Measurements from ENCODE around the gene VPS29. TPM values are rescaled to one million over a fixed set of nuclear protein-coding genes. Genes with fewer than 3 reads are reported as not detected.
"Not testable (repeated sequence)": the region's sequence is repeated elsewhere in the genome, so short reads cannot be mapped to it uniquely, and the experiment has no call there.

The VPS29 gene
- 253 TPM for polyA plus RNA-seq
- long read RNA-seq, donor 1, transcript VPS29-206 (4 exons, 1,523 nt): major isoform, 13 of 71 reads
- long read RNA-seq, donor 1, partial matches to known transcripts: 21 of 71 reads
- long read RNA-seq, donor 1, other reads (novel, unspliced or antisense): 30 of 71 reads
- long read RNA-seq, donor 2, transcript VPS29-207 (5 exons, 818 nt): minor isoform, 9 of 188 reads
- long read RNA-seq, donor 2, transcript VPS29-206 (4 exons, 1,523 nt): major isoform, 31 of 188 reads
- long read RNA-seq, donor 2, partial matches to known transcripts: 65 of 188 reads
- long read RNA-seq, donor 2, other reads (novel, unspliced or antisense): 76 of 188 reads
- long read RNA-seq, donor 3: 0 reads
- long read RNA-seq, donor 4, transcript VPS29-206 (4 exons, 1,523 nt): major isoform, 5 of 15 reads
- long read RNA-seq, donor 4, partial matches to known transcripts: 0 of 15 reads
- long read RNA-seq, donor 4, other reads (novel, unspliced or antisense): 7 of 15 reads
- long read RNA-seq, donor 5, transcript VPS29-206 (4 exons, 1,523 nt): major isoform, 28 of 96 reads
- long read RNA-seq, donor 5, partial matches to known transcripts: 24 of 96 reads
- long read RNA-seq, donor 5, other reads (novel, unspliced or antisense): 36 of 96 reads
- long read RNA-seq, donor 6, transcript VPS29-206 (4 exons, 1,523 nt): major isoform, 45 of 140 reads
- long read RNA-seq, donor 6, partial matches to known transcripts: 34 of 140 reads
- long read RNA-seq, donor 6, other reads (novel, unspliced or antisense): 54 of 140 reads
- long read RNA-seq, donor 7, transcript VPS29-206 (4 exons, 1,523 nt): major isoform, 31 of 66 reads
- long read RNA-seq, donor 7, partial matches to known transcripts: 16 of 66 reads
- long read RNA-seq, donor 7, other reads (novel, unspliced or antisense): 15 of 66 reads
- long read RNA-seq, donor 8, transcript VPS29-206 (4 exons, 1,523 nt): major isoform, 44 of 221 reads
- long read RNA-seq, donor 8, transcript VPS29-207 (5 exons, 818 nt): minor isoform, 9 of 221 reads
- long read RNA-seq, donor 8, transcript VPS29-208 (2 exons, 810 nt): minor isoform, 7 of 221 reads
- long read RNA-seq, donor 8, partial matches to known transcripts: 67 of 221 reads
- long read RNA-seq, donor 8, other reads (novel, unspliced or antisense): 93 of 221 reads
- long read RNA-seq, donor 9, transcript VPS29-208 (2 exons, 810 nt): minor isoform, 5 of 172 reads
- long read RNA-seq, donor 9, transcript VPS29-206 (4 exons, 1,523 nt): major isoform, 41 of 172 reads
- long read RNA-seq, donor 9, transcript VPS29-207 (5 exons, 818 nt): minor isoform, 5 of 172 reads
- long read RNA-seq, donor 9, partial matches to known transcripts: 120 of 172 reads
- long read RNA-seq, donor 9, other reads (novel, unspliced or antisense): 0 of 172 reads
- long read RNA-seq, donor 10, transcript VPS29-208 (2 exons, 810 nt): minor isoform, 7 of 167 reads
- long read RNA-seq, donor 10, transcript VPS29-207 (5 exons, 818 nt): minor isoform, 9 of 167 reads
- long read RNA-seq, donor 10, transcript VPS29-206 (4 exons, 1,523 nt): major isoform, 42 of 167 reads
- long read RNA-seq, donor 10, partial matches to known transcripts: 35 of 167 reads
- long read RNA-seq, donor 10, other reads (novel, unspliced or antisense): 72 of 167 reads
- long read RNA-seq, donor 11, transcript VPS29-206 (4 exons, 1,523 nt): major isoform, 29 of 125 reads
- long read RNA-seq, donor 11, transcript VPS29-208 (2 exons, 810 nt): minor isoform, 5 of 125 reads
- long read RNA-seq, donor 11, partial matches to known transcripts: 88 of 125 reads
- long read RNA-seq, donor 11, other reads (novel, unspliced or antisense): 0 of 125 reads

GRCh38 chr12:110501752-110502738, at the start of gene VPS29, which contains the start of gene RAD9B:
Gene VPS29 (minus strand): TSS chr12:110502111. CDS start chr12:110502051, 60 bp downstream.
Gene RAD9B (plus strand): TSS chr12:110502331. CDS start chr12:110502338, 7 bp downstream.
- Histone ChIP-seq H3K36me3 (ENCODE audit: control insufficient read depth, insufficient read depth, low read length) (peaks cover 2% of the 10 kb centered on the region), H3K27me3 (ENCODE audit: control insufficient read depth, insufficient read depth, low read length) (no peaks in the 10 kb centered on the region), H3K27ac (ENCODE audit: low read length) (peak within 1 kb of the TSS; percentile 82), H3K4me1 (ENCODE audit: control insufficient read depth, insufficient read depth, low read length) (peaks cover 3% of the 10 kb centered on the region), H3K9me3 (ENCODE audit: control insufficient read depth, low read depth, low read length) (no peaks in the 10 kb centered on the region), H3K4me3 (ENCODE audit: low read length) (peak within 1 kb of the TSS; percentile 68)
- peak; percentile 98 to 100 for DNase-seq
- 58% methylated on average over 3 of the region's 61 CpGs for WGBS (ENCODE audit: insufficient coverage, low lambda C conversion rate)

DNA sequence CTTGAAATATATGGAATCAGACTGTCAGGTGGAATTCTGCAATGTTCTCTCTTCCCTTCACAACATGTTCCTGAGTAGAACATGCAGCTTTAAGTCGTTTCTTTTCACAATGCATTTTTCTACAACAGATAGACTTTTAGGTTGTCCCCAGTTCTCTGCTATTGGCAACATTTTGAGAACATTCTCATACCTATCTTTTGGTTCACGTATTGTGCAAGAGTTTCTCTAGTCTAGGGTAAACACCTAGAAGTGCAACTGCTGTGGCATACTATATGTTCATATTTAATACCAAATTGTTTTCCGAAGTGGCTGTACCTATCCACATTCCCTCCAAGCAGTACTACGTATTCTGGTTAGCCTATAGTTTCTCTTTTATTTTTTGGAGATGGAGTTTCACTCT, 49.1 kb upstream of the VPS29 start:
- H3K36me3 ChIP-seq (ENCODE audit: control insufficient read depth, insufficient read depth, low read length): peaks cover 6% of the 10 kb centered on the region
- H3K4me3 ChIP-seq (ENCODE audit: low read length): no peak overlapping the region
- H3K9me3 ChIP-seq (ENCODE audit: control insufficient read depth, low read depth, low read length): no peaks in the 10 kb centered on the region
- DNase-seq: no peak
- WGBS (ENCODE audit: insufficient coverage, low lambda C conversion rate): no CpG with 5 or more reads among the region's 4 CpGs
- H3K27me3 ChIP-seq (ENCODE audit: control insufficient read depth, insufficient read depth, low read length): no peaks in the 10 kb centered on the region
- no peaks in the 10 kb centered on the region for H3K4me1 ChIP-seq (ENCODE audit: control insufficient read depth, insufficient read depth, low read length)
- H3K27ac ChIP-seq (ENCODE audit: low read length): no peak overlapping the region

DNA sequence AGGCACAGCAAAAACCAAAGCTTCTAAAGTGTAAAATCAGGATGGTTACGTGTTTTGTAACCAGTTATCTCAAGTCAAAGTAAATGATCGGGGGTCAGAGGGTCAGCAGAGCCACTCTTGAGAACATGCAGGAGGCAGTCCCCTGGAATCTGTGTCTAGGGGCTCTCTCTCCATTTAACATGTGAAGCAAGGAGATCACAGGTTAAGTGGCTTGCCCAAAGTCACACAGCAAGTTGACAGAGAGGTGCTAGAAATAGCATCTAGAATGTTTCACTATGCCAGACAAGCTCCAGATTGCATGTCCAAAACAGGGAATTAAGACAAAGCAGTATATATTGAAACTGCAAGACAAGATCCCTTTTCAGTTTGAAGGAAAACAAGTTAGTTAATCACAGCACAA, 47.8 kb upstream of the VPS29 start:
- H3K9me3 ChIP-seq (ENCODE audit: control insufficient read depth, low read depth, low read length): no peaks in the 10 kb centered on the region
- no peak overlapping the region for H3K27ac ChIP-seq (ENCODE audit: low read length)

GRCh38 chr12:110548678-110549077, 46.8 kb upstream of the VPS29 start:
- Histone ChIP-seq H3K4me1 (ENCODE audit: control insufficient read depth, insufficient read depth, low read length) (no peaks in the 10 kb centered on the region), H3K27ac (ENCODE audit: low read length) (no peak overlapping the region), H3K27me3 (ENCODE audit: control insufficient read depth, insufficient read depth, low read length) (no peaks in the 10 kb centered on the region), H3K36me3 (ENCODE audit: control insufficient read depth, insufficient read depth, low read length) (peaks cover 14% of the 10 kb centered on the region), H3K9me3 (ENCODE audit: control insufficient read depth, low read depth, low read length) (no peaks in the 10 kb centered on the region), H3K4me3 (ENCODE audit: low read length) (no peak overlapping the region)
- no peak for DNase-seq
- WGBS (ENCODE audit: insufficient coverage, low lambda C conversion rate): no CpG with 5 or more reads among the region's 7 CpGs

More for the DNA sequence above, 47.8 kb upstream of the VPS29 start:
- H3K4me3 ChIP-seq (ENCODE audit: low read length): no peak overlapping the region
- no peaks in the 10 kb centered on the region for H3K27me3 ChIP-seq (ENCODE audit: control insufficient read depth, insufficient read depth, low read length)
- H3K4me1 ChIP-seq (ENCODE audit: control insufficient read depth, insufficient read depth, low read length): no peaks in the 10 kb centered on the region
- no peak for DNase-seq
- H3K36me3 ChIP-seq (ENCODE audit: control insufficient read depth, insufficient read depth, low read length): peaks cover 10% of the 10 kb centered on the region
- WGBS (ENCODE audit: insufficient coverage, low lambda C conversion rate): no CpG with 5 or more reads among the region's 2 CpGs

GRCh38 chr12:110547090-110547489, 45.2 kb upstream of the VPS29 start:
- Histone ChIP-seq H3K9me3 (ENCODE audit: control insufficient read depth, low read depth, low read length) (no peaks in the 10 kb centered on the region), H3K27ac (ENCODE audit: low read length) (no peak overlapping the region), H3K36me3 (ENCODE audit: control insufficient read depth, insufficient read depth, low read length) (peaks cover 19% of the 10 kb centered on the region), H3K27me3 (ENCODE audit: control insufficient read depth, insufficient read depth, low read length) (no peaks in the 10 kb centered on the region), H3K4me3 (ENCODE audit: low read length) (no peak overlapping the region), H3K4me1 (ENCODE audit: control insufficient read depth, insufficient read depth, low read length) (no peaks in the 10 kb centered on the region)
- no CpG with 5 or more reads among the region's 2 CpGs for WGBS (ENCODE audit: insufficient coverage, low lambda C conversion rate)
- no peak for DNase-seq

- Histone ChIP-seq H3K9me3 (ENCODE audit: control insufficient read depth, low read depth, low read length) (no peaks in the 10 kb centered on the region), H3K4me3 (ENCODE audit: low read length) (no peak overlapping the region), H3K4me1 (ENCODE audit: control insufficient read depth, insufficient read depth, low read length) (no peaks in the 10 kb centered on the region), H3K36me3 (ENCODE audit: control insufficient read depth, insufficient read depth, low read length) (peaks cover 19% of the 10 kb centered on the region), H3K27ac (ENCODE audit: low read length) (no peak overlapping the region), H3K27me3 (ENCODE audit: control insufficient read depth, insufficient read depth, low read length) (no peaks in the 10 kb centered on the region)
- WGBS (ENCODE audit: insufficient coverage, low lambda C conversion rate): 100% methylated on average over 1 of the region's 3 CpGs
- no peak for DNase-seq
These were observed 44.4 kb upstream of the VPS29 start for GRCh38 chr12:110546339-110546738.

- no CpG with 5 or more reads among the region's 10 CpGs for WGBS (ENCODE audit: insufficient coverage, low lambda C conversion rate)
- no peak for DNase-seq
- no peak overlapping the region for H3K27ac ChIP-seq (ENCODE audit: low read length)
- peaks cover 17% of the 10 kb centered on the region for H3K36me3 ChIP-seq (ENCODE audit: control insufficient read depth, insufficient read depth, low read length)
- H3K4me1 ChIP-seq (ENCODE audit: control insufficient read depth, insufficient read depth, low read length): no peaks in the 10 kb centered on the region
- no peak overlapping the region for H3K4me3 ChIP-seq (ENCODE audit: low read length)
- H3K9me3 ChIP-seq (ENCODE audit: control insufficient read depth, low read depth, low read length): no peaks in the 10 kb centered on the region
- H3K27me3 ChIP-seq (ENCODE audit: control insufficient read depth, insufficient read depth, low read length): no peaks in the 10 kb centered on the region
These were observed 43.9 kb upstream of the VPS29 start for GRCh38 chr12:110545812-110546211.

GRCh38 chr12:110545259-110545658, 43.3 kb upstream of the VPS29 start:
- not testable (repeated sequence) for H3K27ac ChIP-seq (ENCODE audit: low read length); H3K27me3 ChIP-seq (ENCODE audit: control insufficient read depth, insufficient read depth, low read length); H3K4me1 ChIP-seq (ENCODE audit: control insufficient read depth, insufficient read depth, low read length); H3K9me3 ChIP-seq (ENCODE audit: control insufficient read depth, low read depth, low read length); H3K4me3 ChIP-seq (ENCODE audit: low read length); DNase-seq
- peaks cover 14% of the 10 kb centered on the region for H3K36me3 ChIP-seq (ENCODE audit: control insufficient read depth, insufficient read depth, low read length)
- no CpG with 5 or more reads among the region's 4 CpGs for WGBS (ENCODE audit: insufficient coverage, low lambda C conversion rate)

Data from large intestine (tissue), 12 donors.